Measurements from ENCODE around the gene PTPN11. TPM values are rescaled to one million over a fixed set of nuclear protein-coding genes. Genes with fewer than 3 reads are reported as not detected.

The PTPN11 gene
- total and polyA plus RNA-seq, 2 of the 13 experiments (the other 11 are each of a cell fraction or from before 2014, with no cell fraction given), result 30.0 to 63.5 TPM

- TF ChIP-seq TRIM22 (IDR thresholded peaks at IDR 0.05), result no peak
- peak; percentile 94 for TF ChIP-seq KAT8 (CRISPR knock-in tag; IDR thresholded peaks at IDR 0.05)
- 0 out of 2 replicates have a peak, but pooled peaks have one; percentile 69 for TF ChIP-seq ZNF556 (CRISPR knock-in tag; IDR thresholded peaks at IDR 0.05; ENCODE audit: borderline replicate concordance)
- TF ChIP-seq IRF9 (CRISPR knock-in tag; IDR thresholded peaks at IDR 0.05; ENCODE audit: borderline replicate concordance), result no peak
- TF ChIP-seq BATF2 (CRISPR knock-in tag; IDR thresholded peaks at IDR 0.05), result no peak
- TF ChIP-seq RORA (CRISPR knock-in tag; IDR thresholded peaks at IDR 0.05), result 0 out of 2 replicates have a peak, but pooled peaks have one; percentile 84
- TF ChIP-seq ATM (IDR thresholded peaks at IDR 0.05; ENCODE audit: borderline replicate concordance), result no peak
- TF ChIP-seq XBP1 (CRISPR knock-in tag; IDR thresholded peaks at IDR 0.05), result no peak
- peak; percentile 48; the same call in 1 of the 2 replicates for TF ChIP-seq PAXIP1 (CRISPR knock-in tag; conservative IDR thresholded peaks at IDR 0.05)
- peak; percentile 75; the same call in 1 of the 2 replicates for TF ChIP-seq TBX2 (CRISPR knock-in tag; IDR thresholded peaks at IDR 0.05; ENCODE audit: borderline replicate concordance)
- no peak for TF ChIP-seq CSRNP2 (CRISPR knock-in tag; conservative IDR thresholded peaks at IDR 0.05; ENCODE audit: low read depth)
- TF ChIP-seq CTCF (CRISPR knock-in tag; IDR thresholded peaks at IDR 0.05), result no peak
- 0 out of 2 replicates have a peak, but pooled peaks have one; percentile 36 for TF ChIP-seq ZNF557 (CRISPR knock-in tag; IDR thresholded peaks at IDR 0.05)
- TF ChIP-seq ZNF558 (CRISPR knock-in tag; IDR thresholded peaks at IDR 0.05; ENCODE audit: borderline replicate concordance), result 0 out of 2 replicates have a peak, but pooled peaks have one; percentile 69
- TF ChIP-seq ZNF446 (CRISPR knock-in tag; IDR thresholded peaks at IDR 0.05), result no peak
- TF ChIP-seq SALL1 (CRISPR knock-in tag; IDR thresholded peaks at IDR 0.05), result peak; percentile 83; the same call in 1 of the 2 replicates
- TF ChIP-seq ZBTB7B (CRISPR knock-in tag; IDR thresholded peaks at IDR 0.05), result no peak
Observed at GRCh38 chr12:112409064-112409905, 9.5 kb upstream of the PTPN11 start, which contains the start of gene RPL6 (continued).
